ENCODE measurements around the gene ARHGAP26. TPM values are rescaled to one million over a fixed set of nuclear protein-coding genes. Genes with fewer than 3 reads are reported as not detected.
A peak's percentile ranks its signal among the peaks of the same experiment; 100 is the strongest.

Gene ARHGAP26
- total and polyA plus RNA-seq, 7 experiments from 2014 or later = 10.5 to 123 (median 22.7) TPM

GRCh38 chr5:143275512-143276363 is 505.6 kb downstream of the ARHGAP26 start:
- Mint-ChIP-seq H3K36me3 (peaks cover 0 to 45% (median 33%) of the 10 kb centered on the region in 5 donors), H3K9me3 (peaks cover 0 to 5% (median 0%) of the 10 kb centered on the region in 11 donors), H3K27ac (peak overlapping the region in 3 of 9 donors; percentile 9 to 43 (median 14)), H3K27me3 (no peaks in the 10 kb centered on the region), H3K4me3 (no peak overlapping the region), H3K4me1 (peaks cover 0 to 10% (median 4%) of the 10 kb centered on the region in 7 donors)
- no peak for ATAC-seq
- Histone ChIP-seq H3K27me3 (ENCODE audit: control insufficient read depth in 2 of 2, insufficient read depth in 2 of 2, low read length in 2 of 2) (no peaks in the 10 kb centered on the region), H3K27ac (ENCODE audit: low read depth, low read length) (no peak overlapping the region), H3K36me3 (ENCODE audit: control insufficient read depth in 2 of 3, insufficient read depth in 3 of 3, low read length in 3 of 3) (peaks cover 0 to 4% (median 0%) of the 10 kb centered on the region in 3 experiments), H3K4me1 (ENCODE audit: control insufficient read depth in 2 of 2, insufficient read depth in 2 of 2, low read length in 2 of 2) (no peaks in the 10 kb centered on the region), H3K4me3 (ENCODE audit: low read length) (no peak overlapping the region), H3K9me3 (ENCODE audit: control insufficient read depth in 2 of 3, low read length in 3 of 3) (no peaks in the 10 kb centered on the region)
- intact Hi-C loops (cut with micrococcal nuclease) = loop anchor here (5.0 to 10.0 kb wide), 2 partner anchors 549 to 907 kb away; no protein-coding TSS in a partner anchor
- ChIA-PET CTCF (no interaction called here), POLR2A (no interaction called here)
- no peak for DNase-seq

DNA sequence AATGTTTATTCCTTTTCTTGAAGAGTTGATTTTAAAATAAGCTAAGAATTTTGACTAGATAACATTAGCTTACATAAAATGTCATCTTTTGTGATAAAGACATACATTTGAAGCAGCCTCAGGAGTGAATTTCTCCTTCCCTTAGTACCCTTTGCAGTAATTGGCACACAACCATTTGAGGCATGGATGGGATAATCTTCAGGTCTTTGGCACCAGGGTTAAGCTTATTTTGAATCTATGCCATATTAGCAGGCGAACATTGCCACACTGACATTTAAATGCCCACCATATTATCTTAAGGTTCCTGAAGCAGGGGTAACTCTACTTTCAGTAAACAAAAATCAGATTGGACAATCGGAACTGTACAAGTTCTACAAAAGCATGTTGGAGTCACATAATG is 507.4 kb downstream of the ARHGAP26 start:
- Mint-ChIP-seq H3K9me3 (peaks cover 0 to 3% (median 0%) of the 10 kb centered on the region in 11 donors), H3K4me1 (peaks cover 0 to 10% (median 4%) of the 10 kb centered on the region in 7 donors), H3K27me3 (no peaks in the 10 kb centered on the region), H3K4me3 (no peak overlapping the region), H3K27ac (no peak overlapping the region), H3K36me3 (peaks cover 0 to 62% (median 38%) of the 10 kb centered on the region in 5 donors)
- POLR2A ChIA-PET = no interaction called here
- no peak for DNase-seq
- CTCF ChIA-PET = no interaction called here
- Histone ChIP-seq H3K4me1 (ENCODE audit: control insufficient read depth in 2 of 2, insufficient read depth in 2 of 2, low read length in 2 of 2) (no peaks in the 10 kb centered on the region), H3K9me3 (ENCODE audit: control insufficient read depth in 2 of 3, low read length in 3 of 3) (no peaks in the 10 kb centered on the region), H3K36me3 (ENCODE audit: control insufficient read depth in 2 of 3, insufficient read depth in 3 of 3, low read length in 3 of 3) (peaks cover 0 to 12% (median 10%) of the 10 kb centered on the region in 3 experiments), H3K27ac (ENCODE audit: low read depth, low read length) (no peak overlapping the region), H3K27me3 (ENCODE audit: control insufficient read depth in 2 of 2, insufficient read depth in 2 of 2, low read length in 2 of 2) (no peaks in the 10 kb centered on the region), H3K4me3 (ENCODE audit: low read length) (no peak overlapping the region)
- intact Hi-C loops (cut with micrococcal nuclease) = loop anchor here (5.0 to 10.0 kb wide), 2 partner anchors 547 to 905 kb away; no protein-coding TSS in a partner anchor
- ATAC-seq = no peak

Other genes starting within 250 kb of the ARHGAP26 start
- not detected for gene FGF1, start 84.3 kb upstream of the ARHGAP26 start, total RNA-seq
- not detected for gene FGF1, start 84.3 kb upstream of the ARHGAP26 start, polyA plus RNA-seq

Measured in naive thymus-derived CD4-positive, alpha-beta T cell (primary cell).